ENCODE data around the gene GOLIM4.

Gene GOLIM4

GRCh38 chr3:167996514-167996913 lies 99.2 kb downstream of the GOLIM4 start:
- TF ChIP-seq CTCF (IDR thresholded peaks at IDR 0.05; ENCODE audit: borderline replicate concordance, insufficient read depth, low read depth, low read length): no peak
- H3K4me3 ChIP-seq (ENCODE audit: low read depth, low read length): no peak overlapping the region

- H3K4me3 ChIP-seq (ENCODE audit: low read depth, low read length): no peak overlapping the region
- no peak for TF ChIP-seq CTCF (IDR thresholded peaks at IDR 0.05; ENCODE audit: borderline replicate concordance, insufficient read depth, low read depth, low read length)
Observed at GRCh38 chr3:167992381-167992780, 103.3 kb downstream of the GOLIM4 start.

- H3K4me3 ChIP-seq (ENCODE audit: low read depth, low read length): no peak overlapping the region
- TF ChIP-seq CTCF (IDR thresholded peaks at IDR 0.05; ENCODE audit: borderline replicate concordance, insufficient read depth, low read depth, low read length): no peak
Observed at GRCh38 chr3:167991213-167991612, 104.5 kb downstream of the GOLIM4 start.

GRCh38 chr3:167989999-167990398 lies 105.7 kb downstream of the GOLIM4 start:
- H3K4me3 ChIP-seq (ENCODE audit: low read depth, low read length): no peak overlapping the region

GRCh38 chr3:167989066-167989465 lies 106.7 kb downstream of the GOLIM4 start:
- TF ChIP-seq CTCF (IDR thresholded peaks at IDR 0.05; ENCODE audit: borderline replicate concordance, insufficient read depth, low read depth, low read length): no peak
- no peak overlapping the region for H3K4me3 ChIP-seq (ENCODE audit: low read depth, low read length)

More at GRCh38 chr3:167989999-167990398, 105.7 kb downstream of the GOLIM4 start:
- TF ChIP-seq CTCF (IDR thresholded peaks at IDR 0.05; ENCODE audit: borderline replicate concordance, insufficient read depth, low read depth, low read length): no peak

- H3K4me3 ChIP-seq (ENCODE audit: low read depth, low read length): no peak overlapping the region
- no peak for TF ChIP-seq CTCF (IDR thresholded peaks at IDR 0.05; ENCODE audit: borderline replicate concordance, insufficient read depth, low read depth, low read length)
Observed at GRCh38 chr3:167983583-167983982, 112.1 kb downstream of the GOLIM4 start.

- no peak overlapping the region for H3K4me3 ChIP-seq (ENCODE audit: low read depth, low read length)
- no peak for TF ChIP-seq CTCF (IDR thresholded peaks at IDR 0.05; ENCODE audit: borderline replicate concordance, insufficient read depth, low read depth, low read length)
Observed at GRCh38 chr3:167978486-167978885, 117.2 kb downstream of the GOLIM4 start.

Data from GM12875 (cell line).